WI38 (cell line): ENCODE data around the gene FXR2.
A peak's percentile ranks its signal among the peaks of the same experiment; 100 is the strongest.

Source experiments
- H3K4me3 ChIP-seq: 2 replicates; pipeline ENCODE4 v1.5.1; 2011; ENCODE audit warnings: low read depth, mild to moderate bottlenecking, control low read depth, low read length
- CTCF ChIP-seq: IDR thresholded peaks from 2 replicates; pipeline ENCODE4 v1.5.1; 2012; ENCODE audit warnings: low read depth, mild to moderate bottlenecking, control low read depth, low read length

FXR2 gene

GRCh38 chr17:7572588-7573323 is 41.9 kb downstream of the FXR2 start:
- H3K4me3 ChIP-seq = peak overlapping the region; percentile 97
- TF ChIP-seq CTCF = no peak

GRCh38 chr17:7572338-7572587 is 42.4 kb downstream of the FXR2 start:
- TF ChIP-seq CTCF = no peak
- peak overlapping the region; percentile 65 for H3K4me3 ChIP-seq

GRCh38 chr17:7570351-7570750 is 44.3 kb downstream of the FXR2 start:
- no peak for TF ChIP-seq CTCF

GRCh38 chr17:7569571-7569970 is 45.1 kb downstream of the FXR2 start:
- TF ChIP-seq CTCF = no peak

More at GRCh38 chr17:7570351-7570750, 44.3 kb downstream of the FXR2 start:
- no peak overlapping the region for H3K4me3 ChIP-seq

GRCh38 chr17:7563115-7563869 is 51.4 kb downstream of the FXR2 start:
- H3K4me3 ChIP-seq = peak overlapping the region; percentile 79
- TF ChIP-seq CTCF = no peak

More at GRCh38 chr17:7569571-7569970, 45.1 kb downstream of the FXR2 start:
- no peak overlapping the region for H3K4me3 ChIP-seq

- TF ChIP-seq CTCF = no peak
- peak overlapping the region; percentile 79 for H3K4me3 ChIP-seq
Observed at GRCh38 chr17:7562208-7562605, 52.5 kb downstream of the FXR2 start.

- H3K4me3 ChIP-seq = peak within 1 kb of the TSS; percentile 79
- no peak for TF ChIP-seq CTCF
Observed at GRCh38 chr17:7561589-7562207, 53.0 kb downstream of the FXR2 start, which contains the start of gene SENP3. Gene SENP3 (plus strand): TSS chr17:7561919. CDS start chr17:7563077, 1,158 bp downstream.
